ENCODE data around the gene SLC39A1. TPM values are rescaled to one million over a fixed set of nuclear protein-coding genes. Genes with fewer than 3 reads are reported as not detected.

SLC39A1 gene
- total RNA-seq, 1 donor from 2014 or later, result 161 TPM

DNA sequence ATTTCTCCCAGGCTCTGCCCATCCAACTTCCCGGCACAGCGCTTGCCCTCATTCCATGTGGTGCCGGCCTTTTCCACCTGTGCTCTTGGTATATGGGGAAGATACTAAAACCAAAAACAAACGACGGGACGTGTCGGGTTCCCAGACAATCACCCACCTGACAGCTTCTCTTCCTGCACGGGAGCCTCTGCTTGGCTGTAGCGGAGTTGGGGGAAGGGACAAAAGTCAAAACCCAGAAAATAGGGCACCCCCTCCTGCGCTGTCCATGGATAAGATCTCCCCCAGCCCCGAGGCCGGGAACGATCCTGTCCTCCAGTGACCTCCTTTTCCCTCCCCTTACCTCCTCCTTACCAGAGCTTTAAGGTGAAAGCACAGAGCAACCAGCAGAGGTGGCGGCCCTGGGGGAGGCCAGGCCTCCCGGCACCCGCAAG is 13.5 kb upstream of the SLC39A1 start:
- peak; percentile 10 for DNase-seq

GRCh38 chr1:153973525-153973924 is 10.2 kb upstream of the SLC39A1 start:
- DNase-seq, result no peak

GRCh38 chr1:153973071-153973470 is 9.7 kb upstream of the SLC39A1 start:
- DNase-seq, result no peak

DNA sequence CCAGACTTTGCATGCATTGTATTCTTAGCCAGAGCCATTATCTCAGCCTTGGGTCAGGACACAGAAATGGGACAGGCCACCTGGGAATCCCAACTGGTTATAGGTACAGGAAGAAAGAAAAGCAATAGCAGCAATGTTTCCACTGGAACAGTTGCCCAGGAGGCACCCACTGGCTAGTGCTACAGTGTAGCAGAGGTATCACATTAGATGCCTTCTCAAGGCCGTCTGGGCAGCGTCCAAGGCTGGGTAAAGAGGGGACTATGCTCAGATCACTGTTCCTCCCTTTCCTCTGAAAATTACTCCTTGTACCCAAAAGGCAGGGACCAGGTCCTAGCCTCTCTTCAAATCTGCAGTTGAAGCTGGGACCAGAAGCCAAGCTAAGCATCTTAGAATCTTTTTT is 7.0 kb upstream of the SLC39A1 start:
- no peak for DNase-seq

GRCh38 chr1:153968972-153969371 is 5.6 kb upstream of the SLC39A1 start:
- DNase-seq, result no peak

GRCh38 chr1:153968408-153968807 is 5.1 kb upstream of the SLC39A1 start:
- no peak for DNase-seq

DNA sequence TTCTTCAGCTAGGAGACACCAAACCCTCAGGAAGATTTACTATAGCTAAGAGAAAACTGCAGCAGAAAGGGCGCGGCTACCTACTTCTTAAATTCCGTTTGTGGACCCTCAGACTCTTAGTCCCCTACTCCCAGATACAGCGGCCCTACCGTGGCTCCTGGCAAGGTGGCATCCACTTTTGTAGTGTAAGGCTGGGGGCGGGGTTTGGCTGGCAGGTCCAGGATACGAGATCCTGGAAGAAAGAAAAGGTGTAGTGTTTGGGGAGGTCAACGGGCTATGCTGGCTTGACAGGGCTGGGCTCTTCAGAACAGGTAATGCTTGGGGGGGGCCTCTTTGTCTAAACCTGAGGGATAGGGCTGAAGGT is 4.6 kb upstream of the SLC39A1 start:
- DNase-seq, result no peak

DNA sequence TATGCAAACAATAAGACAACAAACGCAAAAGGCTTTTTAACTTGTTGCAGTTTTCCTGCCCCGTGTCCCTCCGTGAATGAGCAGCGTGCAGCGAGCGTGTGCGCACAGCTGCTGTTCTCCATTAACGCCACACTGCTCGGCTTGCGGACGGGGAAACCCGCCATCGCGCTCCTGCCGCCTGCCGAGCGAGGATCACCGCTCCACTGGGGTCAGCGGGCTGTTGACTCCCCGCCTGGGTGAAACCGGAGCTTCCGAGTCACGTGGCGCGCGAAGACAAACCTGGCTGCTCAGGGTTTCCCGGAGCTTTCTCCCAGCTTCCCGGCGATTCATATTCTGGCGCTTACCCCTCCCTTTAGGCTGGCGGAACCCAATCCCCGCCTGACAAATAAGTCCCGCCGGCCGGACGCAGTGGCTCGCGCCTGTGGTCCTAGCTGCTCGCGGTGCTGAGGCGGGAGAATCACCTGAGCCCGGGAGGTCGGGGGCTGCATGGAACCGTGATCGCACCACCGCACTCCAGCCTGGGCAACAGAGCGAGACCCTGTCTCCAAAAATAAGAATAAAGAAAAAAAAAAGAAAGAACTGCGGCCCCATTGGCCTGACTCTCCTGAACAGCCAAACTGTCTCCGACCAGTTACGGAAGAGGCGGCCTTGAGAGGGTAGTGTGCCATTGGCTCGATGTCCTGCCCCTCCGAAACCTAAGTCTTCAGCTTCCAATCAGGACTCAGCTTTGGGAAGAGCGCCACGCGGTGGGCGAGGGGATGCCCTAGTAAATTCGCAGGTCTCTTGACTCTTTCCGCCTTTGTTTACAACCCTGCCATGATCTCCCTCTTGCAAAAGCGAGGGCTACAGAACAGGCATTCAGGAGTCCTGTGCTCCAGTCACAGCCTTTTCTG is 4.0 kb upstream of the SLC39A1 start, which contains the start of gene CREB3L4:
CREB3L4 (plus strand) TSS at position 796 of the 893 bp plus-strand sequence. CDS start 624 bp downstream, outside the sequence.
- DNase-seq, result peak; percentile 99

GRCh38 chr1:153963850-153964331 is 554 bp upstream of the SLC39A1 start:
- peak; percentile 49 for DNase-seq

DNA sequence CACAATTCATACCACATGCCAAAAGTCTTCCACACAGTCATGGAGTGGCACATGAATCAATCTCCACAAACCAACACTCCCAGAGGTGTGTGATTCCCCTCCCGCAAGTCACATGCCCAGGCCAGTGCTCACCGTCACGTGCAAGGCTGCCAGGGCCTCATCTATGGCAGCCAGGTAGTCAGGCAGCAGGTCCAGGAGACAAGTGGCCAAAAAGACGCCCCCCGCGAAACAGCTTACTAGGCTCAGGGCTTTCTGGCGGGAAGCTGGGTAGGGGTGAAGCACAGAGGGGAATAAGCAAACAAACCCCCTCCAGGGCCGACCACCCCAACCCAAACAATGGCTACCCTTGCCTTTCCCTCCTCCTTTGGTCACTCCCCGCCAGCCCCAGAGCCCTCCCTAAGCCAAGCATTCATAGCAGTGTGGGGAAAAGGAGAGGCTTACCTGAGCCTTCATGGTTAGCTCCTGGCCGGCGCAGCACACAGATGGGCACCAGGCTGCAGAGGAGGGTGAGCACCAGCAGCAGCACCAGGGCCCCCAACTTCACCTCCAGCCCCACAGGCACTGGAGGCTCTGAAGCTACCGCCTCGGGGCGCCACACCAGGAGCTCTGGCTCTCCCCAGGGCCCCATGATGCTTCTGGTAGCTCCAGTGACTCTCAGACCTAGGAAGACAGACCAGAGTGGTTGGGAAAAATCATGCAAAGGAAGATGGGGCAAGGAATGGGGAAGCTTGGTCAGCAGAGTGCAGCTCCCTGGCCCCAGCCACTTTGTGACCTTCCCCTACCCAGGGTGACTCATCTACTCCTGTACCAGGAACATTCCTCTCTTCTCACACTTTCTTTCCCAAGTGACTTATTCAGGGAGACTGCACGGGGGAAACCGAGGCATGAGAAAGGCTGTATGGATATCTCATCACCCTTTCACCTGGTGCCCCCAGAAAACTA is 978 bp downstream of the SLC39A1 start:
- peak; percentile 56 for DNase-seq

DNA sequence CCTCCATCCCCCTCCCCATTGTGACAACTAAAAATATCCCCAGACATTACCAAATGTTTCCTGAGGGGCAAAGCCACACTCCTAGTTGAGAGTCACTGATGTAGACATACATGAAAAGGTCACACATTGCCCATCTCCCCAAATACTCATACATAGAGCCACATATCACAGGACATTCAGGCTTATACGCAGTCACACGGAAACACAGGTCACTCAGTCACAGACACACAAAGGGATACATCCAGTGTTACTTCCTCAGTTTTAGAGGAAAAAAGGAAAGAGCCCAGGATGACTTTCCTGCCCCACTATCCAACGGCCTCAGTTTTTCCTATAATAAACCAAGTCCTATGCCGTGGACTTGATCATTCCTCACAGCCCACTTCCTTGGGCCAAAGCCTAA is 1.9 kb downstream of the SLC39A1 start:
- no peak for DNase-seq

DNA sequence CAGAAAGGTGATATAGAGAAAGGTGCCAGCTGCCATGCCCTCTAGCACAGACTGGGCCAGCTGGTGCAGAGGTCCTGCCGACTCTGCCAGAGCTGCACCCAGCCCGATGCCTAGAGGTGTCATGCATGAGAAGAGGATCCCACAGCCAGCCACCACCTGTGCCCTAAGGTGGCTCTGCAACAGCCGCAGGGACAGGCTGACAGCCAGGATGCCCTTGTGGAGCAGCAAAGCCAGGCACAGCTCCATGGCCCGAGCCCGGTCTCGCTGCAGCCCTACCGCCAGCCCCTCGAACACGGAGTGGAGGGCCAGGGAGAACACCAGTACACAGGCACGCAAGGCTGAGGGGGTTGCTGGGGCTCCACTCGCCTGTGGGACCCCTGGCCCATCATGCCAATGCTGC is 3.1 kb downstream of the SLC39A1 start:
- no peak for DNase-seq

- no peak for DNase-seq
These were observed 3.9 kb downstream of the SLC39A1 start for GRCh38 chr1:153959454-153959853.

GRCh38 chr1:153958961-153959260 is 4.4 kb downstream of the SLC39A1 start:
- no peak for DNase-seq

- peak; percentile 98 for DNase-seq
These were observed 5.0 kb downstream of the SLC39A1 start, which contains the start of gene CRTC2 for GRCh38 chr1:153958111-153958960. CRTC2 (minus strand) TSS chr1:153958612; CDS start chr1:153958497, 115 bp downstream.

DNA sequence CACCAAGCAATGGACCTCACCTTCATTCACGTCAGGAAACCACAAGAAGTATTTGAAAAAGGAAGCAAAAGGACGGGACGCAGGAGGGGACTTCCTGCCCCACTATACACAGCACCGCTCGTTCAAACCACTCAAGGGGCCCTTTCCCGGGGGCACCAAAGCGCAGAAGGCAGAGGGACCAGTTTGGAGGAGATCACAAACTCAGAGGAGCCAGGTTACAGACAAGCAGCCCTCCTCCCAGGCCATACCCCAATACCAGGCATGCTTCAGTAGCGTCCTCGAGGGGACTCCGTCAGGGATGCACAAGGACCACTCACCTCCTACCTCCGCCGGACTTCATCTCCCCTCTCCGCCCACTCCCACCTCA is 5.6 kb downstream of the SLC39A1 start:
- DNase-seq, result peak; percentile 29

DNA sequence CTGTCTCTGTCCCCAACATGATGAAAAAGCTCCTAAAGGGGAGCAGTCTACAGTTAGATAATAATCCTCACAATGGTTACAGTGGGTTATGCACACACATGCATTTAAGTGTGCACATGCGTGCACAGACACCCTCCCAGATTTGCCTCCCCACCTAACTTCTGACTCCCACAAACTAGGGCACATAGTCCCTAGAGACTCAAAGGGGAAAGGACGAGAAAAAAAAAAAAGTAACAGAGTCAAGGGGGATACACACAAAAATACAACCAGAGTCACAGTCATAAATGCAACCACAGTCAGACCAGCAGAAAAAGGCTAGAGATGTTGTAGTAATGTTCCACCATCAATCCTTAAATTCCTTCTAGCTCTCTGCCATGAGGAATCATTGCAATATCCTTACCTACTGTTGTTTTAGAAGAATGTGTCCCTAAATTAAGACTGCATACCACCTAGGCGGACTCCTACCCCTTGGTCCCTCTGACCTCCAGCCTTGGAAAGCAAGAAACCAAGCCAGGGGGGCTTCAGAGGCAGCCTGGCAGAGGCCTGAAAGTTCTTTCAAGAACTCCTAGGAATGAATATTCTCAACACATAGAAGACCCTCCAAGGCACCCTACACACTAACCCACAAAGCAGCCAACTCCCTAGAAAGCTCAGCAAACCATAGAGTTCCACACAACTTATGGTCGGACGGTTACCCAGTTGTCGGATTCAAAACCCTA is 6.2 kb downstream of the SLC39A1 start:
- no peak for DNase-seq

GRCh38 chr1:153954826-153955225 is 8.5 kb downstream of the SLC39A1 start:
- DNase-seq, result no peak

DNA sequence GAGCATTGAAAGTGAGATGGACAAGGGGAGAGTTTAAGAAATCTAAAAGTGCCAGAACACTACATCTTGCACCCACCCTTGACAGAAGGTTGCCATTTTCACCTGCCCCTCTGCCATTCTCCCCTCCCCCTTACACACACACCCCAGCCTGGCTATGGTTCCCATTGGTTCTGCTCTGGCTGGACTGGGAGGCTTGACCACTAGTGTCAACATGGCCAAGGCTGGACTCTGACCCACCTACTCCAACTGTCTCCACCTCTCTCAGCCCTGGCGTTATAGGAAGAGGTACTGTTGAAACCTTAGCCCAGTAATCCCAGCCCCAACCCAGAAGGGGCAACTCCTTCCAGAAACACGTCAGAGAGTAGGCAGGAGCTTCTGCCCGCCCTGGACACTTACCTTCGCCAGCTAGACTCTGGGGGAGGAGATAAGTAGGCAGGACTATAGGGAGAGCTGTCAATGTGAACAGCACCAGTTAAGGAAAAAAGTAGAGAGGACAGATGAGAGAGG is 9.4 kb downstream of the SLC39A1 start:
- no peak for DNase-seq

GRCh38 chr1:153951801-153952200 is 11.5 kb downstream of the SLC39A1 start:
- DNase-seq, result no peak

GRCh38 chr1:153951183-153951582 is 12.2 kb downstream of the SLC39A1 start:
- no peak for DNase-seq

All from dermis blood vessel endothelial cell (primary cell).